BLaER1 (cell line): ENCODE measurements around the gene HERPUD1.
A peak's percentile ranks its signal among the peaks of the same experiment; 100 is the strongest.

Source experiments
- H3K27ac ChIP-seq: shearing (Covaris generic); formaldehyde crosslinking; 2 replicates; pipeline ENCODE4 v1.8.1; 2022
- H3K27me3 ChIP-seq: shearing (Covaris generic); formaldehyde crosslinking; 2 replicates; pipeline ENCODE4 v1.8.1; 2022
- H3K36me3 ChIP-seq: shearing (Covaris generic); formaldehyde crosslinking; 2 replicates; pipeline ENCODE4 v1.8.1; 2022
- H3K4me1 ChIP-seq: shearing (Covaris generic); formaldehyde crosslinking; 2 replicates; pipeline ENCODE4 v1.8.1; 2022
- H3K4me2 ChIP-seq: shearing (Covaris generic); formaldehyde crosslinking; 2 replicates; pipeline ENCODE4 v1.8.1; 2022
- H3K4me3 ChIP-seq: shearing (Covaris generic); formaldehyde crosslinking; 2 replicates; pipeline ENCODE4 v1.8.1; 2022
- H3K9ac ChIP-seq: shearing (Covaris generic); formaldehyde crosslinking; 2 replicates; pipeline ENCODE4 v1.8.1; 2022
- H3K9me3 ChIP-seq: shearing (Covaris generic); formaldehyde crosslinking; 2 replicates; pipeline ENCODE4 v1.8.1; 2022
- H4K20me1 ChIP-seq: shearing (Covaris generic); formaldehyde crosslinking; 2 replicates; pipeline ENCODE4 v1.8.1; 2022
- Cebpa-rat ChIP-seq: shearing (Covaris generic); IDR thresholded peaks from 2 replicates; pipeline ENCODE4 v1.8.1; 2022

The HERPUD1 gene

GRCh38 chr16:56950881-56951771 lies 19.2 kb downstream of the HERPUD1 start:
- Histone ChIP-seq H3K27me3 (no peaks in the 10 kb centered on the region), H3K4me3 (peak overlapping the region; percentile 21; the same call in 1 of the 2 replicates), H3K9ac (peak overlapping the region; percentile 56), H3K4me2 (peak overlapping the region; percentile 82), H3K9me3 (no peaks in the 10 kb centered on the region), H3K36me3 (peaks cover 8% of the 10 kb centered on the region), H4K20me1 (no peaks in the 10 kb centered on the region), H3K27ac (peak overlapping the region; percentile 79), H3K4me1 (peaks cover 72% of the 10 kb centered on the region)
- no peak for TF ChIP-seq Cebpa-rat

GRCh38 chr16:56953006-56953405 lies 21.1 kb downstream of the HERPUD1 start:
- Histone ChIP-seq H3K4me3 (no peak overlapping the region), H4K20me1 (no peaks in the 10 kb centered on the region), H3K4me1 (peaks cover 53% of the 10 kb centered on the region), H3K36me3 (no peaks in the 10 kb centered on the region), H3K4me2 (peak overlapping the region; percentile 82; the same call in 1 of the 2 replicates), H3K9ac (no peak overlapping the region), H3K27me3 (no peaks in the 10 kb centered on the region), H3K27ac (peak overlapping the region; percentile 79), H3K9me3 (no peaks in the 10 kb centered on the region)
- no peak for TF ChIP-seq Cebpa-rat

DNA sequence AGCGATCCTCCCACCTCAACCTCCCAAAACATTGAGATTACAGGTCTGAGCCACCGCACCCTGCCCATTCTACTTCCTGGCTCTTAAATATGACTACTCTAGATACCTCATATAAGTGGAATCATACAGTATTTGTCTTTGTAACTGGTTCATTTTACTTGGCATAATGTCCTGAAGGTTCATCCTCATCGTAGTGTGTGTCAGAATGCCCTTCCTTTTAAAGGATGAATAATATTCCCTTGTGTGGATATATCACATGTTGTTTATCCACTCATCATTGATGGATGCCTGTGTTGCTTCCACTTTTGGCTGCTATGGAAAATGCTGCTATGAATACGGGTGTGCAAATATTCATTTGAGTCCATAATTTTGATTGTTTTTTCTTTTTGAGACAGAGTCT lies 24.1 kb downstream of the HERPUD1 start:
- Histone ChIP-seq H3K9ac (no peak overlapping the region), H3K4me3 (no peak overlapping the region), H3K4me2 (no peak overlapping the region), H3K27me3 (no peaks in the 10 kb centered on the region), H3K27ac (no peak overlapping the region), H4K20me1 (no peaks in the 10 kb centered on the region), H3K36me3 (no peaks in the 10 kb centered on the region), H3K9me3 (no peaks in the 10 kb centered on the region), H3K4me1 (peaks cover 30% of the 10 kb centered on the region)
- TF ChIP-seq Cebpa-rat, result no peak

DNA sequence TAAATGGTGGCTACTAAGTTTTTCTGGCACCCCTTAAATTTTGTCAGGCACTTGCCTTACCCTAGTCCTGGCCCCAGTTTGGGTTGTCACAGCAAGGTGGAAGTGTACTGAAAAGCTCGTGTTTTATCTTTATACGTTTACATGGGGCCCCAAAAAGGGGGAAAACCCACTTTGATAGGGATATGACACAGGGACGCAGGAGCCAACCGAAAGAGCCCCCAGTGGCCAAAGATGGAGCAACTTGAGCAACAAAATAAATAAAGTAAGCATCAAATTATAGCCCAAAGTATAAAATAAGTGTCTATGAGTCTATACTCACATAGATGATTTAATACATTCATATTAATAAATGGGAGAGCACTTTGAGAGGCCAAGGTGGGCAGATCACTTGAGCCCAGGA lies 24.8 kb downstream of the HERPUD1 start:
- Histone ChIP-seq H3K9me3 (no peaks in the 10 kb centered on the region), H3K4me3 (no peak overlapping the region), H3K27me3 (no peaks in the 10 kb centered on the region), H3K9ac (no peak overlapping the region), H3K4me2 (no peak overlapping the region), H3K27ac (no peak overlapping the region), H4K20me1 (no peaks in the 10 kb centered on the region), H3K36me3 (no peaks in the 10 kb centered on the region), H3K4me1 (peaks cover 28% of the 10 kb centered on the region)
- no peak for TF ChIP-seq Cebpa-rat

DNA sequence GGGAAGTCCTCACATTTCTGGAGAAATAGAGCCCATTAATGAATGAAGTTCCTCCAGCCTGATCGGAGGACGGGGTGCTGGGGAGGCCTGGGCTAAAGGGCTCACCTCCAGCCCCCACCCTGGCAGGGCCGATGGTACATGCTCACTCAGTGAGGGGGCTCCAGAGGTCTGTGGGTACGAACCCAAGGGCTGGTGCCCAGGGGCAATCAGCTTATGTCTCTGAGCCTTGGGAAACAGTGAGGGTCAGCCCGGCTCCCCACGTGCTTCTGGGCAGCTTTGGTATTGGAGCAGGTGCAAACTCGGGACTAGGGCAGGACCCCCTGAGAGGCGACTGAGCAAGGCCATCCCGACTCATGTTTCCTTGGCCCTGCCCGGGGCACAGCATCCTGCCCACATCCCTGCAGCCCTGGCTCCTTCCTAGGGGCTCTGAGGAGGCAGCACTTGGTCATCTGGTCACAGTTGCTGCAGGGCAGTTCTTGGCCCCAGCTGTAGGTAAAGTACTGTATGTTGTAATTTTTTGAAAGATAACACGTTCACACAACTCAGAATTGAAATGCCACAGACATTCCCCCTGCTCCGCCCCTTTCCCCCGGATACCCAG lies 28.8 kb downstream of the HERPUD1 start:
- Histone ChIP-seq H3K9ac (no peak overlapping the region), H3K27ac (no peak overlapping the region), H4K20me1 (no peaks in the 10 kb centered on the region), H3K4me2 (no peak overlapping the region), H3K4me3 (no peak overlapping the region), H3K4me1 (peaks cover 36% of the 10 kb centered on the region), H3K36me3 (no peaks in the 10 kb centered on the region), H3K27me3 (no peaks in the 10 kb centered on the region), H3K9me3 (no peaks in the 10 kb centered on the region)
- no peak for TF ChIP-seq Cebpa-rat

GRCh38 chr16:56961386-56961785 lies 29.4 kb downstream of the HERPUD1 start:
- H3K4me3 ChIP-seq, result no peak overlapping the region
- peaks cover 42% of the 10 kb centered on the region for H3K4me1 ChIP-seq
- peak overlapping the region; percentile 39 for H3K4me2 ChIP-seq
- H3K9ac ChIP-seq, result no peak overlapping the region
- H3K9me3 ChIP-seq, result no peaks in the 10 kb centered on the region
- no peak for TF ChIP-seq Cebpa-rat
- H3K36me3 ChIP-seq, result no peaks in the 10 kb centered on the region
- no peaks in the 10 kb centered on the region for H4K20me1 ChIP-seq
- H3K27ac ChIP-seq, result no peak overlapping the region
- H3K27me3 ChIP-seq, result no peaks in the 10 kb centered on the region

DNA sequence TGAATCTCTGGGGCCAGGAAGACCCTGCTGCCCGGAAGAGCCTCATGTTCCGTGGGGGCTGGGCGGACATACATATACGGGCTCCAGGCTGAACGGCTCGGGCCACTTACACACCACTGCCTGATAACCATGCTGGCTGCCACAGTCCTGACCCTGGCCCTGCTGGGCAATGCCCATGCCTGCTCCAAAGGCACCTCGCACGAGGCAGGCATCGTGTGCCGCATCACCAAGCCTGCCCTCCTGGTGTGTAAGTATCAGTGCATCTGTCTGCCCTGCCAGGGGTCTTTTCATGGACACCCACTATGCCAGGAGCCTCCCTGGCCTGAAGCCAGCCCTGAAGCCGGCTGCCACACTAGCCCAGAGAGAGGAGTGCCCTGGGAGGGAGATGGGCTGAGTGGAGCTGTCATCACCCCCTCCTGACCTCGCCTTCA lies 29.9 kb downstream of the HERPUD1 start, which contains the start of gene CETP:
Gene CETP (plus strand): TSS at position 100 of the 431 bp plus-strand sequence. CDS start 30 bp downstream, at position 130.
- Histone ChIP-seq H3K4me1 (peaks cover 42% of the 10 kb centered on the region), H3K9ac (no peak within 1 kb of the TSS), H4K20me1 (no peaks in the 10 kb centered on the region), H3K36me3 (no peaks in the 10 kb centered on the region), H3K27me3 (no peaks in the 10 kb centered on the region), H3K4me2 (peak within 1 kb of the TSS; percentile 39), H3K9me3 (no peaks in the 10 kb centered on the region), H3K4me3 (no peak within 1 kb of the TSS), H3K27ac (no peak within 1 kb of the TSS)
- TF ChIP-seq Cebpa-rat, result no peak

DNA sequence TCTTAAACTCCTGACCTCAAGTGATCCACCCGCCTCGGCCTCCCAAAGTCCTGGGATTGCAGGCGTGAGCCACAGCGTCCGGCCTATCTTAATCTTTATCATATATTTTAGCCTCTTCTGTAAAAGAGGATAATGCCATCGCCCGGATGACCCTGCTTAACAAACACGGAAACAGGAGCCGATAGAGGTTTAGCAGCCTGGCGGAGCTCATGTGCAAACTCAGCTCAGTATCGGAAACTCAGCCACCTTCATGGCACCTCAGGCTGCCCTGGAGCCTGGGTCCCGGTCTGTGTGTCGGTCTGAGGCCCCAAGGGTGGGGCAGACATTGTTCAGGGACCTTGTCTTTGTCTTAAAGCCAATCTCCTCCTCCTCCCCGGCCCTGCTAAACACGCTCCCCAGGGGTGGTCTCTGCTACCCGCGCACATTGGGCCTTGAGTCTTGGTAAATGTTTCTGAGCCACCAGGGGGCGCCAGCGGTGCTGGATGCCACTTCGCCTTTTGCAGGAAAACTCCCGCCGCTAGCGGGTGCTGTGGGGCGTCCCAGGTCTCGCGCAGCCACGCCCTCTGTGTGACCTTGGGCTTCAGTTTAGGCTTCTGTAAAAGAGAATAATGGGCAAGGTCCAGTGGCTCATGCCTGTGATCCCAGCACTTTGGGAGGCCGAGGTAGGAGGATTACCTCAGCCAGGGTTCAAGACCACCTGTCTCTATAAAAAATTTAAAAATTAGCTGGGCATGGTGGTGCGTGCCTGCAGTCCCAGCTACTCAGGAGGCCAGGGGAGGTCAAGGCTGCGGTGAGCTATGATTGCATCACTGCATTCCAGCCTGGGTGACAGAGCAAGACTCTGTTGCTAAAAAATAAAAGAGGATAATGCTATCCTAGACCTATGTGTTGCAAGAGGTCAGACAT lies 32.6 kb downstream of the HERPUD1 start:
- Histone ChIP-seq H3K27me3 (no peaks in the 10 kb centered on the region), H3K9me3 (no peaks in the 10 kb centered on the region), H3K4me2 (peak overlapping the region; percentile 69), H3K27ac (peak overlapping the region; percentile 72; the same call in 1 of the 2 replicates), H3K36me3 (no peaks in the 10 kb centered on the region), H3K4me1 (peaks cover 37% of the 10 kb centered on the region), H3K4me3 (no peak overlapping the region), H4K20me1 (no peaks in the 10 kb centered on the region), H3K9ac (no peak overlapping the region; the same call in 1 of the 2 replicates)
- TF ChIP-seq Cebpa-rat, result no peak
